BE2C (cell line): Measurements from ENCODE around the gene ACSBG1.

ENCODE experiments used
- DNase-seq: peaks from one replicate; pipeline ENCODE4 v3.0.0-alpha.2; 2020
- H3K27me3 ChIP-seq: fragments of 250-450 bp; sonication (Bioruptor Pico); 2 replicates; pipeline ENCODE4 v1.5.1; 2020; ENCODE audit warnings: mild to moderate bottlenecking
- H3K36me3 ChIP-seq: fragments of 250-450 bp; sonication (Bioruptor Pico); 2 replicates; pipeline ENCODE4 v1.5.1; 2020; ENCODE audit warnings: mild to moderate bottlenecking
- H3K4me1 ChIP-seq: fragments of 250-450 bp; sonication (Bioruptor Pico); 2 replicates; pipeline ENCODE4 v1.5.1; 2020
- H3K4me3 ChIP-seq: 2 replicates; pipeline ENCODE4 v1.5.1; 2011; ENCODE audit warnings: low read depth, low read length
- H3K9me3 ChIP-seq: fragments of 250-450 bp; sonication (Bioruptor Pico); 2 replicates; pipeline ENCODE4 v1.5.1; 2020
- TF ChIP-seq, protein P1 (sequence below): IDR thresholded peaks from 2 replicates; pipeline ENCODE4 v1.5.1; 2012; ENCODE audit warnings: mild to moderate bottlenecking, low read depth, low read length

ACSBG1 gene

DNA sequence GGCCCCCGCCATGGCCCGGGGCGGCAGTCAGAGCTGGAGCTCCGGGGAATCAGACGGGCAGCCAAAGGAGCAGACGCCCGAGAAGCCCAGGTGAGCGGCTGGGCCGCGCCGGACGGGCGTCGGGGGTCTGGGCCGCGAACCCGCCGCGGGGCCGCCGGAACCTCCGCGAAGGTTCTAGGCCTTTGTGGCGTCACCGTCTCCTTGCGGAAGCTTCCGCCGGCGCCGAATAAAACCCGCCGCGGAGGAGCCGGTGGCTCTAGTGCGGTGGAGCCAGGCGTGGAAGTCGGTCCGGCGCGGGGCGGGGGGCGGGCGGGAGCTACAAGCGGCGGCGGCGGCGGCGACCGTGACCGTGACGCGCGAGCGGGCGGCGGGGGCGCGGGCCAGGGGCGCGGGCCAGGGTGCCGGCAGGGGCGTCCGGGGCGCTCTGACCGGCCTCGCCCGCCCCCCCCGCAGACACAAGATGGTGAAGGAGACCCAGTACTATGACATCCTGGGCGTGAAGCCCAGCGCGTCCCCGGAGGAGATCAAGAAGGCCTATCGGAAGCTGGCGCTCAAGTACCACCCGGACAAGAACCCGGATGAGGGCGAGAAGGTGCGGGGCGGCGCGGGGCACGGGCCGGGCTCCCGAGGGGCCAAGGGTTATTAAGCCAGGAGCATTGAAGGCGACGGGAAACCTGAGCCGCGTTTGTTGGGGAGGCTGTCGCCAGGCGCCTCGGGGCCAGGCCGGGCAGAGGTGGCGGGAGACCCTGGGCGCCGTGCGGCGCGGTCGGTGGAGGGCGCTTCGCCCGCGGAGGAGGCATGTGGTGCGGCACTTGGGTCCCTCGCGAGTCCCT, 30.2 kb upstream of the ACSBG1 start, which contains the start of gene DNAJA4:
Gene DNAJA4, plus strand, starts transcription at position 259 of the 833 bp plus-strand sequence. Its CDS starts 202 bp downstream, at position 461.
- H3K36me3 ChIP-seq: no peaks in the 10 kb centered on the region
- TF ChIP-seq, protein P1, sequence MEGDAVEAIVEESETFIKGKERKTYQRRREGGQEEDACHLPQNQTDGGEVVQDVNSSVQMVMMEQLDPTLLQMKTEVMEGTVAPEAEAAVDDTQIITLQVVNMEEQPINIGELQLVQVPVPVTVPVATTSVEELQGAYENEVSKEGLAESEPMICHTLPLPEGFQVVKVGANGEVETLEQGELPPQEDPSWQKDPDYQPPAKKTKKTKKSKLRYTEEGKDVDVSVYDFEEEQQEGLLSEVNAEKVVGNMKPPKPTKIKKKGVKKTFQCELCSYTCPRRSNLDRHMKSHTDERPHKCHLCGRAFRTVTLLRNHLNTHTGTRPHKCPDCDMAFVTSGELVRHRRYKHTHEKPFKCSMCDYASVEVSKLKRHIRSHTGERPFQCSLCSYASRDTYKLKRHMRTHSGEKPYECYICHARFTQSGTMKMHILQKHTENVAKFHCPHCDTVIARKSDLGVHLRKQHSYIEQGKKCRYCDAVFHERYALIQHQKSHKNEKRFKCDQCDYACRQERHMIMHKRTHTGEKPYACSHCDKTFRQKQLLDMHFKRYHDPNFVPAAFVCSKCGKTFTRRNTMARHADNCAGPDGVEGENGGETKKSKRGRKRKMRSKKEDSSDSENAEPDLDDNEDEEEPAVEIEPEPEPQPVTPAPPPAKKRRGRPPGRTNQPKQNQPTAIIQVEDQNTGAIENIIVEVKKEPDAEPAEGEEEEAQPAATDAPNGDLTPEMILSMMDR: no peak; the same call in 1 of the 2 replicates
- no peaks in the 10 kb centered on the region for H3K4me1 ChIP-seq
- no peaks in the 10 kb centered on the region for H3K27me3 ChIP-seq
- no peaks in the 10 kb centered on the region for H3K9me3 ChIP-seq
- DNase-seq: peak; percentile 31
- H3K4me3 ChIP-seq: peak within 1 kb of the TSS; percentile 51

DNA sequence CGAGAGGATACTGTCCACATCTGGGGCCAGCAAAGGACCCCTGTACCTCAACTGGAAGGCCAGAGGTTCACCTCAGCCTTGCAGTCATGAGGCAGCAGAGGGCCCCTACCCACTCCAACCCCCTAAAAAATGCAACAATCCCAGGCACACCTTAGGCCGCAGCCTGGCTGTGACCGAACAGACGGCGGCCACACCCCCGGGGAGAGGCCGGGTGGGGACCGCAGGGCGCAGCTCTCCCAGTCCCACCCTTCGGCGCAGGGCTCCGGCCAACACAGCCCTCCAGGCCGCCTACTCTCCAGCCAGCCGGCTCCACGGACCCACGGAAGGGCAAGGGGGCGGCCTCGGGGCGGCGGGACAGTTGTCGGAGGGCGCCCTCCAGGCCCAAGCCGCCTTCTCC, 29.5 kb upstream of the ACSBG1 start:
- TF ChIP-seq, protein P1: no peak
- Histone ChIP-seq H3K36me3 (no peaks in the 10 kb centered on the region), H3K4me3 (no peak overlapping the region), H3K27me3 (no peaks in the 10 kb centered on the region), H3K9me3 (no peaks in the 10 kb centered on the region), H3K4me1 (no peaks in the 10 kb centered on the region)
- no peak for DNase-seq

DNA sequence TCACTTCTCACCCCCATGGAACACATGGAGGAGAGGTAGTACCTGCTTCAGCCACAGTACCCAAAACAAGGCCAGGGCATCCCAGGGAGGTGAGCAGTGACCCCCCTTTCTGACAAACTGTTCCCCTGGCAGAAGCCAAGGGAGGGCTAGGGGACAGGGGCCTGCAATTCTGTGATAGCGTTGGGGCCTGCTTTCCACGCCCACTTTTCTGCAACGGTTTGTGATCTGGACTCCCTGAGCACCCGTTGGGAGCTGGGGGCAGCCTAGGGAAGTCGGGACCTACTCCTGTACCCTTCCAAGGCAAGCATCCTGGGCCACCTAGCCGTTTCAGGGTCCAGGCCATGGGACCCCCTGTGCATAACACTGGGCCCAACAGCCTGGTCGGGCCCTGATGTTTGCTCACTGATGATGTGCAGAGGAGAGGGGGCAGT, 29.0 kb upstream of the ACSBG1 start:
- TF ChIP-seq, protein P1: no peak
- no peaks in the 10 kb centered on the region for H3K4me1 ChIP-seq
- no peak for DNase-seq
- H3K9me3 ChIP-seq: no peaks in the 10 kb centered on the region
- no peak overlapping the region for H3K4me3 ChIP-seq
- H3K36me3 ChIP-seq: no peaks in the 10 kb centered on the region
- no peaks in the 10 kb centered on the region for H3K27me3 ChIP-seq

DNA sequence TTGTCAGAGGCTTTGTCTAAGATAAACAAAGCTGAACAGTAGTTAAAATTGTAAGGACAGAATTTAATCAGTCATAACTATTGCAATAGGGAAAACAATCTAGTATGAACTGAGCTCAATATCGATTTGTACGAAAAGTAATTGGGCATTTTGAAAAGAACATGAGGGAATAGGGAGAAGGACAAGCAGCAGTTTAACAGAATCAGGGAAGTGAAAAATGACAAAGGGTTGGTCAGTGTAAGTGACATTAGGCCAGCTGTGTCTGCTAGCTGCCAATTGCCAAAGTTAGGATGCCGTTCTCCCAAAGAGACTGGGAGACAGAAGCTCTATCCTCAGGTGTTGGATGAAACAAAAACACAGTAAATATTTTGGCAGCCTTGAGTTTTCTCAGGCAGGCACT, 26.7 kb upstream of the ACSBG1 start:
- H3K4me3 ChIP-seq: no peak overlapping the region
- TF ChIP-seq, protein P1: no peak
- no peaks in the 10 kb centered on the region for H3K9me3 ChIP-seq
- no peaks in the 10 kb centered on the region for H3K4me1 ChIP-seq
- no peak for DNase-seq
- H3K27me3 ChIP-seq: no peaks in the 10 kb centered on the region
- no peaks in the 10 kb centered on the region for H3K36me3 ChIP-seq

DNA sequence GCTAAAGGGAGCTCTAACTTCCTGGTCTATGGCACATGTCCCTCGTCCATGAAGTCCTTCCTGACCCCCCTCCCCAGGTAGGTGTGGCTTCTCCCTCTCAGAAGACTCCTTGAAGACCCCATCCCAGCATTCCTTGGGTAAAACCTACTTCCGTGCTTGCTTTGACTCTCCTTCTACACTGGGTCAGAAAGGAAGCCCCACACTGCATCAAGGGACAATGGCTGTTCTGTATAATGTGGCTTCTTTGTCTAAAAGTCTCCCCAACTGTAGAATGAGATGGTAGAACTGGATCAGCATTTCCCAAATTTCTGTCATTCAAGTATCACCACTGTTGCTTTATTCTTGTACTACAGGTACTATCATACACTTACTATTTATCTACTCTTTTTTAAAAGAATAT, 26.1 kb upstream of the ACSBG1 start:
- TF ChIP-seq, protein P1: no peak
- Histone ChIP-seq H3K4me1 (no peaks in the 10 kb centered on the region), H3K9me3 (no peaks in the 10 kb centered on the region), H3K4me3 (no peak overlapping the region), H3K36me3 (no peaks in the 10 kb centered on the region), H3K27me3 (no peaks in the 10 kb centered on the region)
- DNase-seq: no peak

DNA sequence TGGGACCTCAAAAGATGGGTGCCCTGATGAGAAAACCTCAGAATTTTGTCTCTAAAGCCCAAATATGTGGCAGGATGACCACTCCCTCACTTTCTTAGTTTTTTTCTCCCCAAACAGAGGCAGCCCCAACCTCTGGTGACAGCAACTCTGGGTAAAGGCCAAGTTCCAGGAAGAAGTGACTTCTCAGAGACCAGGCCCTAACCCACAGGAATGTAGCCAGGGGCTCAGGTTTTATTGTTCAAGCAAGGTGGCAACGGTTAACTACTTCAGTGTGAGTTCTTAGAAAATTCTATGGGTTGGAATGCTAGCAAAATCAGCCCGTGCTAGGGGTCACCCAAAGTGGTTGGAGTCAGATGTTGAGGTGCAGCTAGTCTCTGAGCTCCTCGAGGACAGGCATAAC, 24.9 kb upstream of the ACSBG1 start:
- TF ChIP-seq, protein P1: no peak
- Histone ChIP-seq H3K27me3 (no peaks in the 10 kb centered on the region), H3K9me3 (no peaks in the 10 kb centered on the region), H3K4me3 (no peak overlapping the region), H3K4me1 (no peaks in the 10 kb centered on the region), H3K36me3 (no peaks in the 10 kb centered on the region)
- no peak for DNase-seq
